DMS53 (cell line): ENCODE data around the gene NKTR.

Experiments used
- DNase-seq: peaks from one replicate; lab custom pipeline; 2025; lab: John Stamatoyannopoulos, UW

NKTR gene

DNA sequence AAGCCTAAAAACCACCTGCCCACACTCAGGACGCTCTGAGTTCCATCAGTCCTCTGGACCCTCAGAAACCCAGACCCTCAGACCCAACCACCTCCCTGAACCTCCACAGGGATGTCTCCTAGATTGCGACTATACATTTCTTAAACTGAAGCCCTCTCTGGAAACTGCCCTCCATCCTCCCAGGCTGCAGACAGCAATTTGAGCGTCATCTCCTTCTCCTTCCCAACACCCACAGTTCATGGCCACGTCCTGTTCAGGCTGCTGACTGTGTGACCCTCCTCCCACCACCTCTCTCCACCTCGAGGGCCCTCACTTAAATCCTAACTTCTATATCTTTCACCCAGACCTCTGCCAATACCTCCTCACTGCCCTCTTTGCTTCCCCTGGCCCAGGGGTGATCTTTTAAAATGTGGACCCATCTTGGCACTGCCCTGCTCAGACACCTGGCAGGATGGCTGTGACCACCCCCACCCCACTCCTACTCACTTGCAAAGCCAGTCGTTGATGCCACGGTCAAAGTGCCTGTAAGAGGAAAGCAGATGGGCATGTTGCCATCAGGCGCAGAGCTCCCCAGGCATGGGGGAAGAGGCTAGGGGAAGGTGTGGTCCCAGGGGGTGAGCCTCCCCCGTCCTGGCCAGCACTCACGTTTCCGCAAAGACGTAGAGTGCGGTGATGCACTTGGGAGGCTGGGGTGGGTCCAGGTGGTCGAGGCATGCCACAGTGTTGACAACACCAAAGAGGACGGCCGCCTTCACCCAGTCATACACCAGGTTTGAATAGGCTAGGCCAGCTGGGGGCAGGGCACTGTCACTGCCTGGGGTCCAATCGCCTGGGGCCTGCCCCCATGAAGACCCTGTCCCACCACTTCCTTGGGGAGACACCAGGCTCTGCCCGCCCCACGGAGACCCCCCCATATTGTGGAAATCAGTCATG is 96.1 kb downstream of the NKTR start:
- DNase-seq: no peak

DNA sequence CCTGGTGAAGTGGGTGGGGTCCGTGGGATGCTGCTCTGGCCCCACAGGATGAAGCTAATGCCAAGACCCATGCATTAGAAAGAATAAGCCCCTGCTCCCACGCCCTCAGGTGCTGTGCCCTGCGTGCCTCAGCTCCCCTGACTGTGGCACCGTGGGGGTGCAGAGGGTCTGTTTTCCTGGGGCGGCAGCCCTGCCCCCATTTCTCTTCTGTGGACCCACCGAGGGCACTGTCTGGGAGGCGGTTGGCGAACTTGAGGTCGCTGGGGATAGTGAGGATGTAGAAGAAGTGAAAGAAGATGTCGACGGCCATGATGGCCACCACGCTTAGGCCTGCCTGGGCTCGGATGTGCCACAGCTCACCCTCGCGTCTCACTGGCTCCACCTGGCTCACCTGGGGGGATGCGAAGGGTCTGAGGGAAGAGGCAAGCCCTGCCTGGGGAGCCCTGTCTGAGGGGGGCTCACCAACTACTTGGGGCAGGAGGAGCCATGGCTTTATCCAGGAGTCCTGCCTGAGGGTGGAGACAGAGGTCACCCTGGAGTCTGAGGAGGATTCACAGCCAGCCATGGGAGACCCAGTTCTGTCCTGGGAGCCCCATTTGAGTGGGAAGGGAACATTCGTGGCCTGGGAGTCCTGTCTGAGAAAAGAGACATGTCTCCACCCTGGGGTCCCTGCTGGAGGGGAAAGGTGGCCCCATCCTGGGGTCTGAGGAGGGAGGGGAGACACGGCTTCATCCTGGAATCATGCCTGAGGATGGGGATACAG is 97.0 kb downstream of the NKTR start:
- DNase-seq: no peak
